Thyroid gland (tissue), 4 donors: Measurements from ENCODE around the gene SERPINC1.
"Not testable (repeated sequence)": the region's sequence is repeated elsewhere in the genome, so short reads cannot be mapped to it uniquely, and the experiment has no call there.

ENCODE experiments used
- CTCF ChIP-seq, 6 experiments: fragments of 200-600 bp in 3 of 6; fragments of 450-650 bp in 3 of 6; sonication (generic) in 3 of 6; IDR thresholded peaks; one replicate each; pipeline ENCODE4 v1.5.1; 2016 to 2019; ENCODE audit warnings: antibody characterized with exemption in 6 of 6, mild to moderate bottlenecking in 2 of 6, inconsistent platforms in 1 of 6, moderate library complexity in 1 of 6
- POLR2A ChIP-seq, 2 donors: fragments of 450-650 bp; IDR thresholded peaks; one replicate each; pipeline ENCODE4 v1.6.1; 2017; ENCODE audit warnings: antibody characterized with exemption in 2 of 2, mild to moderate bottlenecking in 2 of 2, moderate library complexity in 1 of 2

- not testable (repeated sequence) for TF ChIP-seq CTCF, POLR2A (IDR thresholded peaks at IDR 0.05)
Observed at GRCh38 chr1:173930541-173930940, 13.4 kb upstream of the SERPINC1 start.
